Measurements from ENCODE around the gene ADK. TPM values are rescaled to one million over a fixed set of nuclear protein-coding genes. Genes with fewer than 3 reads are reported as not detected.

The ADK gene
- total and polyA plus RNA-seq, 2 experiments from 2014 or later, result 46.7 to 53.7 TPM

- H3K27ac ChIP-seq, result no peak overlapping the region
- no peaks in the 10 kb centered on the region for H3K27me3 ChIP-seq
- DNase-seq (ENCODE audit: low spot score), result no peak
- peaks cover 10% of the 10 kb centered on the region for H3K4me1 ChIP-seq (ENCODE audit: insufficient read depth)
- TF ChIP-seq EZH2 (IDR thresholded peaks at IDR 0.05; ENCODE audit: borderline replicate concordance), result no peak
- TF ChIP-seq CTCF (IDR thresholded peaks at IDR 0.05; ENCODE audit: poor library complexity), result no peak
- TF ChIP-seq EZH2phosphoT487 (IDR thresholded peaks at IDR 0.05; ENCODE audit: low read depth, severe bottlenecking, unreplicated experiment), result no peak
- H3K36me3 ChIP-seq (replicated peaks; ENCODE audit: insufficient read depth, low read depth), result no peaks in the 10 kb centered on the region
- H3K79me2 ChIP-seq, result no peaks in the 10 kb centered on the region
- H4K20me1 ChIP-seq (ENCODE audit: insufficient read depth, poor library complexity, severe bottlenecking), result no peaks in the 10 kb centered on the region
- H3K4me2 ChIP-seq, result no peak overlapping the region
- WGBS (ENCODE audit: low lambda C conversion rate, missing lambda C conversion rate), result 96% methylated on average over 6 of the region's 6 CpGs
- no peak overlapping the region for H2AFZ ChIP-seq
- H3K4me3 ChIP-seq, result no peak overlapping the region
- H3K9me3 ChIP-seq (ENCODE audit: low read depth), result no peaks in the 10 kb centered on the region
- no peaks in the 10 kb centered on the region for H3K9me2 ChIP-seq (replicated peaks; ENCODE audit: insufficient read depth)
Measured at GRCh38 chr10:74752371-74753040, 601.5 kb downstream of the ADK start.

- Histone ChIP-seq H3K9me2 (replicated peaks; ENCODE audit: insufficient read depth) (no peaks in the 10 kb centered on the region), H3K27me3 (no peaks in the 10 kb centered on the region), H3K9me3 (ENCODE audit: low read depth) (no peaks in the 10 kb centered on the region), H3K27ac (peak overlapping the region; percentile 65), H2AFZ (no peak overlapping the region), H3K36me3 (replicated peaks; ENCODE audit: insufficient read depth, low read depth) (no peaks in the 10 kb centered on the region), H3K4me2 (no peak overlapping the region), H4K20me1 (ENCODE audit: insufficient read depth, poor library complexity, severe bottlenecking) (no peaks in the 10 kb centered on the region), H3K79me2 (no peaks in the 10 kb centered on the region), H3K4me1 (ENCODE audit: insufficient read depth) (peaks cover 10% of the 10 kb centered on the region), H3K4me3 (no peak overlapping the region)
- WGBS (ENCODE audit: low lambda C conversion rate, missing lambda C conversion rate), result 68% methylated on average over 17 of the region's 17 CpGs
- TF ChIP-seq EZH2 (IDR thresholded peaks at IDR 0.05; ENCODE audit: borderline replicate concordance), result no peak
- DNase-seq (ENCODE audit: low spot score), result peak; percentile 53
Measured at GRCh38 chr10:74753442-74754211, 602.6 kb downstream of the ADK start.

- DNase-seq (ENCODE audit: low spot score), result no peak
- Histone ChIP-seq H3K27ac (peak overlapping the region; percentile 65), H3K27me3 (no peaks in the 10 kb centered on the region), H2AFZ (no peak overlapping the region), H3K4me3 (no peak overlapping the region), H3K4me2 (no peak overlapping the region), H3K4me1 (ENCODE audit: insufficient read depth) (peaks cover 10% of the 10 kb centered on the region), H3K9me2 (replicated peaks; ENCODE audit: insufficient read depth) (no peaks in the 10 kb centered on the region), H3K36me3 (replicated peaks; ENCODE audit: insufficient read depth, low read depth) (no peaks in the 10 kb centered on the region), H3K79me2 (no peaks in the 10 kb centered on the region), H3K9me3 (ENCODE audit: low read depth) (no peaks in the 10 kb centered on the region), H4K20me1 (ENCODE audit: insufficient read depth, poor library complexity, severe bottlenecking) (no peaks in the 10 kb centered on the region)
- TF ChIP-seq EZH2 (IDR thresholded peaks at IDR 0.05; ENCODE audit: borderline replicate concordance) (no peak), EZH2phosphoT487 (IDR thresholded peaks at IDR 0.05; ENCODE audit: low read depth, severe bottlenecking, unreplicated experiment) (no peak), CTCF (IDR thresholded peaks at IDR 0.05; ENCODE audit: poor library complexity) (no peak)
- WGBS (ENCODE audit: low lambda C conversion rate, missing lambda C conversion rate), result 84% methylated on average over 8 of the region's 8 CpGs
Measured at GRCh38 chr10:74754381-74754821, 603.4 kb downstream of the ADK start.

GRCh38 chr10:74755273-74755672 is 604.3 kb downstream of the ADK start:
- Histone ChIP-seq H3K4me1 (ENCODE audit: insufficient read depth) (peaks cover 10% of the 10 kb centered on the region), H3K9me3 (ENCODE audit: low read depth) (no peaks in the 10 kb centered on the region), H4K20me1 (ENCODE audit: insufficient read depth, poor library complexity, severe bottlenecking) (no peaks in the 10 kb centered on the region), H3K4me3 (no peak overlapping the region), H3K9me2 (replicated peaks; ENCODE audit: insufficient read depth) (no peaks in the 10 kb centered on the region), H2AFZ (no peak overlapping the region), H3K27ac (no peak overlapping the region), H3K27me3 (no peaks in the 10 kb centered on the region), H3K79me2 (no peaks in the 10 kb centered on the region), H3K36me3 (replicated peaks; ENCODE audit: insufficient read depth, low read depth) (no peaks in the 10 kb centered on the region), H3K4me2 (no peak overlapping the region)
- no peak for DNase-seq (ENCODE audit: low spot score)
- WGBS (ENCODE audit: low lambda C conversion rate, missing lambda C conversion rate), result 96% methylated on average over 10 of the region's 10 CpGs
- TF ChIP-seq EZH2phosphoT487 (IDR thresholded peaks at IDR 0.05; ENCODE audit: low read depth, severe bottlenecking, unreplicated experiment) (no peak), EZH2 (IDR thresholded peaks at IDR 0.05; ENCODE audit: borderline replicate concordance) (no peak), CTCF (IDR thresholded peaks at IDR 0.05; ENCODE audit: poor library complexity) (no peak)
